GM12878 (cell line): ENCODE results near the gene ANO7. TPM values are rescaled to one million over a fixed set of nuclear protein-coding genes. Genes with fewer than 3 reads are reported as not detected.

Experiments used
- ATAC-seq: fragments of 200-7000 bp; cut with Tn5 transposase; 3 replicates; pipeline ENCODE4 v1.9.1; 2020; ENCODE audit warnings: mild to moderate bottlenecking, moderate library complexity
- BruUV-seq: library from RNA; stranded (reverse); fragments of 400-500 nt; replicated peaks from 2 replicates; lab custom pipeline; 2021; lab: Mats Ljungman, UMichigan
- CTCF ChIA-PET: fragments of 300-600 bp; sonication (Branson Sonifier 250); formaldehyde crosslinking; extraction: SDS; loops from one replicate; lab custom pipeline; 2021; ENCODE audit warnings: inconsistent platforms; lab: Yijun Ruan, JAX
- POLR2A ChIA-PET: fragments of 350-600 bp; formaldehyde crosslinking; extraction: SDS; loops from one replicate; lab custom pipeline; 2021; ENCODE audit warnings: inconsistent platforms; lab: Charles Lee
- RAD21 ChIA-PET: fragments of 300-600 bp; sonication (Branson Sonifier 250); formaldehyde crosslinking; loops from one replicate; lab custom pipeline; 2023; ENCODE audit warnings: antibody characterized with exemption; ENCODE audit not compliant: unreplicated experiment; lab: Charles Lee
- SMC1A ChIA-PET: fragments of 300-600 bp; sonication (Branson Sonifier 250); formaldehyde crosslinking; loops from one replicate; lab custom pipeline; 2023; ENCODE audit not compliant: unreplicated experiment, uncharacterized antibody; lab: Charles Lee
- DNase-seq: peaks from one replicate; pipeline ENCODE4 v3.0.0-alpha.2; 2011; ENCODE audit warnings: low read depth, low spot score
- FAIRE-seq: peaks from 3 replicates; lab custom pipeline; 2011; peaks lifted over from hg19 to GRCh38; lab: Jason Lieb, UNC
- H2AFZ ChIP-seq: 2 replicates; pipeline ENCODE4 v1.6.0; 2011; ENCODE audit warnings: low read depth, low read length, control low read depth; ENCODE audit not compliant: control insufficient read depth
- H3K27ac ChIP-seq: 2 replicates; pipeline ENCODE4 v1.5.1; 2011; ENCODE audit warnings: control low read depth; ENCODE audit not compliant: control insufficient read depth, insufficient read depth
- H3K27me3 ChIP-seq, 2 experiments: replicated peaks in 1 of 2; 2 replicates each; pipeline versions ENCODE4 v1.6.0 to v1.6.1; 2011; ENCODE audit warnings: low read length in 1 of 2; ENCODE audit not compliant: control insufficient read depth in 2 of 2, insufficient read depth in 2 of 2
- H3K36me3 ChIP-seq, 2 experiments: 2 replicates each; pipeline ENCODE4 v1.5.1; 2011; ENCODE audit warnings: low read length in 1 of 2; ENCODE audit not compliant: control insufficient read depth in 2 of 2, insufficient read depth in 2 of 2
- H3K4me1 ChIP-seq: 2 replicates; pipeline ENCODE4 v1.6.1; 2011; ENCODE audit warnings: mild to moderate bottlenecking, low read length, moderate library complexity, mixed read lengths; ENCODE audit not compliant: control insufficient read depth, insufficient read depth
- H3K4me2 ChIP-seq: 2 replicates; pipeline ENCODE4 v1.6.0; 2011; ENCODE audit warnings: control low read depth; ENCODE audit not compliant: control insufficient read depth, insufficient read depth
- H3K4me3 ChIP-seq: fragments of 200-600 bp; sonication (generic); 2 replicates; pipeline ENCODE4 v1.5.1; 2016
- H3K79me2 ChIP-seq: 2 replicates; pipeline ENCODE4 v1.6.0; 2011; ENCODE audit warnings: low read length; ENCODE audit not compliant: control insufficient read depth, insufficient read depth
- H3K9ac ChIP-seq: 2 replicates; pipeline ENCODE4 v1.8.0; 2011; ENCODE audit warnings: low read length, control low read depth, mixed read lengths; ENCODE audit not compliant: control insufficient read depth, insufficient read depth
- H3K9me3 ChIP-seq: replicated peaks from 3 replicates; pipeline ENCODE4 v1.5.1; 2011; ENCODE audit warnings: mild to moderate bottlenecking, low read length; ENCODE audit not compliant: control insufficient read depth, insufficient read depth
- H4K20me1 ChIP-seq: 2 replicates; pipeline ENCODE4 v1.6.0; 2011; ENCODE audit not compliant: control insufficient read depth, insufficient read depth
- FOXK2 ChIP-seq: fragments of 450-650 bp; IDR thresholded peaks from 2 replicates; pipeline ENCODE4 v1.6.1; 2017; ENCODE audit warnings: mild to moderate bottlenecking, moderate library complexity
- FOXM1 ChIP-seq: IDR thresholded peaks from 2 replicates; pipeline ENCODE4 v1.6.1; 2012; ENCODE audit warnings: low read depth, mild to moderate bottlenecking, inconsistent platforms, low read length, moderate library complexity
- HDAC6 ChIP-seq: fragments of 200-600 bp; sonication (generic); IDR thresholded peaks from one replicate; pipeline ENCODE4 v1.8.0; 2017; ENCODE audit warnings: antibody characterized with exemption; ENCODE audit not compliant: unreplicated experiment
- RELA ChIP-seq: fragments of 450-650 bp; IDR thresholded peaks from 2 replicates; pipeline ENCODE4 v1.8.0; 2014; ENCODE audit warnings: borderline replicate concordance; ENCODE audit not compliant: partially characterized antibody
- SIX5 ChIP-seq: IDR thresholded peaks from 2 replicates; pipeline ENCODE4 v1.6.1; 2011; ENCODE audit warnings: mild to moderate bottlenecking, low read depth, low read length, moderate library complexity; ENCODE audit not compliant: severe bottlenecking
- TARDBP ChIP-seq: IDR thresholded peaks from 2 replicates; pipeline ENCODE4 v1.6.1; 2016; ENCODE audit warnings: borderline replicate concordance
- TCF7 ChIP-seq: IDR thresholded peaks from 2 replicates; pipeline ENCODE4 v1.6.1; 2014; ENCODE audit warnings: antibody characterized with exemption, borderline replicate concordance
- WGBS: methylation state at CpG from one replicate; pipeline ENCODE4 v1.1.6; 2016; ENCODE audit warnings: low lambda C conversion rate; ENCODE audit not compliant: insufficient replicate concordance, insufficient coverage; ENCODE audit errors: missing lambda C conversion rate; 5-methylcytosine and 5-hydroxymethylcytosine counted together
- in situ Hi-C: fragments of 300-500 bp; cut with MboI; formaldehyde crosslinking; loops from 9 replicates; pipeline ENCODE4 v1.14.3; 2018; ENCODE audit warnings: mixed read lengths
- intact Hi-C: fragments of 100-400 bp; cut with micrococcal nuclease; formaldehyde crosslinking; loops from one replicate; pipeline ENCODE4 v1.14.2; 2022; ENCODE audit not compliant: unreplicated experiment
- polyA plus RNA-seq, 11 experiments: library from polyadenylated mRNA; depleted of rRNA in 4 of 11; unstranded in 6 of 11; stranded (reverse) in 5 of 11; fragments of >200 nt; fragmentation: Nextera tagmentation in 4 of 11; fragmentation: Illumina TruSeq in 1 of 11; extraction: Ambion mirVana in 4 of 11; extraction: Trizol in 1 of 11; gene quantifications; 1 replicate in 1 of 11; 2 replicates in 10 of 11; pipeline versions ENCODE4 v1.2.1 to v1.2.3, GENCODE V29; 2011 to 2016; ENCODE audit warnings: inconsistent platforms in 2 of 11, missing spikeins in 2 of 11, low read depth in 1 of 11
- total RNA-seq, 4 experiments: library from RNA; depleted of rRNA in 3 of 4; stranded (reverse); fragments of >200 nt in 3 of 4; fragmentation: Illumina TruSeq in 1 of 4; extraction: Trizol in 1 of 4; gene quantifications; 2 replicates each; pipeline versions ENCODE4 v1.2.1 to v1.2.3, GENCODE V29; 2013 to 2021
- TF ChIP-seq, protein P1 (sequence below): fragments of 450-650 bp; IDR thresholded peaks from 2 replicates; pipeline ENCODE4 v1.6.1; 2017; ENCODE audit warnings: borderline replicate concordance
- TF ChIP-seq, protein P2 (sequence below): IDR thresholded peaks from 2 replicates; pipeline ENCODE4 v1.6.1; 2012; ENCODE audit warnings: low read length, inconsistent platforms
- TF ChIP-seq, protein P3 (sequence below): fragments of 450-650 bp; IDR thresholded peaks from 2 replicates; pipeline ENCODE4 v1.6.1; 2017; ENCODE audit warnings: low read depth, mild to moderate bottlenecking, moderate library complexity
- TF ChIP-seq, protein P4 (sequence below): IDR thresholded peaks from 2 replicates; pipeline ENCODE4 v1.6.1; 2012; ENCODE audit warnings: low read depth, low read length, improper control_type of control experiment
- TF ChIP-seq, protein P5 (sequence below): IDR thresholded peaks from 2 replicates; pipeline ENCODE4 v1.6.1; 2012; ENCODE audit warnings: improper control_type of control experiment, low read depth, low read length; ENCODE audit not compliant: insufficient replicate concordance

Gene ANO7
- total and polyA plus RNA-seq, 10 of the 15 experiments (the other 5 are each of a cell fraction or from before 2014, with no cell fraction given): 0.08 to 1.4 (median 0.44) TPM

DNA sequence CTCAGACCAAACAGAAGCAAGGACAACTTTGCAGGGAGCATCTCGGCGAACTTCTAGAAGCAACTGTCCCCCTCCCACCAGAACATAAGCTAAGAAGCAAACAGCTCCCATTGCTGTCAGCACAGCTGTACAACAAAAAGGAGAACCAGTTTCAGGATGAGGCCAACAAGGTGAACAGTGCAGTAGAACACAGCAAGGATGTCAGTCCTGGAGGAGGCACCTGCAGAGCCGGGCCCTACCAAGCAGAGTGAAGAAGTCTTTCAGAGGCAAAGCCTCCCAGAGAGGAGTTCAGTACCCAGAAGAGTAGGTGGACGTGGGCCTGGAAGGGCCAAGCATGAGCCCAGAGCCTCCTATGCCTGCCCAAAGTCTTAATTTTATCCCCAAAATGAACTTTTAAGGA, 40.2 kb upstream of the ANO7 start:
- peaks cover 46% of the 10 kb centered on the region for H3K79me2 ChIP-seq
- H3K4me3 ChIP-seq: peak overlapping the region; percentile 74
- DNase-seq (no peak), FAIRE-seq (peak; percentile 89), ATAC-seq (no peak)
- in situ Hi-C loops (no loop called here), intact Hi-C loops (loop anchor here (2.0 to 10.0 kb wide), 3 partner anchors 21 to 63 kb away; partner anchors contain the start of gene MTERF4)
- H2AFZ ChIP-seq: peak overlapping the region; percentile 17; the same call in 1 of the 2 replicates
- H3K9ac ChIP-seq: peak overlapping the region; percentile 76
- BruUV-seq: TSS peak; percentile 57
- H3K4me2 ChIP-seq: peak overlapping the region; percentile 90
- CTCF ChIA-PET: interaction anchor here (1.0 to 1.2 kb wide), 2 partner anchors 49 to 70 kb away, joined by 3 to 4 read pairs; no protein-coding TSS in a partner anchor
- H4K20me1 ChIP-seq: no peaks in the 10 kb centered on the region
- SMC1A ChIA-PET: interaction anchor here (0.9 to 6.2 kb wide), 7 partner anchors 19 to 210 kb away, joined by 3 to 45 read pairs (median 5); partner anchors contain the start of gene MTERF4
- peaks cover 23% of the 10 kb centered on the region for H3K4me1 ChIP-seq
- H3K9me3 ChIP-seq: no peaks in the 10 kb centered on the region
- 51% methylated on average over 4 of the region's 4 CpGs for WGBS
- 0 out of 4 replicates have a peak, but pooled peaks cover 0 to 2% of the 10 kb centered on the region in 2 experiments for H3K36me3 ChIP-seq
- POLR2A ChIA-PET: interaction anchor here (0.6 to 2.9 kb wide), 3 partner anchors 18 to 314 kb away, joined by 3 to 16 read pairs (median 9); no protein-coding TSS in a partner anchor
- H3K27ac ChIP-seq: 0 out of 2 replicates have a peak overlapping the region, but pooled peaks have one; percentile 13
- RAD21 ChIA-PET: interaction anchor here (1.0 to 3.7 kb wide), 4 partner anchors 35 to 70 kb away, joined by 3 to 26 read pairs (median 10); no protein-coding TSS in a partner anchor
- no peaks in the 10 kb centered on the region for H3K27me3 ChIP-seq
- TF ChIP-seq FOXK2 (no peak), RELA (no peak), FOXM1 (no peak), SIX5 (no peak), HDAC6 (no peak), TARDBP (no peak), TCF7 (no peak)
- TF ChIP-seq, protein P1, sequence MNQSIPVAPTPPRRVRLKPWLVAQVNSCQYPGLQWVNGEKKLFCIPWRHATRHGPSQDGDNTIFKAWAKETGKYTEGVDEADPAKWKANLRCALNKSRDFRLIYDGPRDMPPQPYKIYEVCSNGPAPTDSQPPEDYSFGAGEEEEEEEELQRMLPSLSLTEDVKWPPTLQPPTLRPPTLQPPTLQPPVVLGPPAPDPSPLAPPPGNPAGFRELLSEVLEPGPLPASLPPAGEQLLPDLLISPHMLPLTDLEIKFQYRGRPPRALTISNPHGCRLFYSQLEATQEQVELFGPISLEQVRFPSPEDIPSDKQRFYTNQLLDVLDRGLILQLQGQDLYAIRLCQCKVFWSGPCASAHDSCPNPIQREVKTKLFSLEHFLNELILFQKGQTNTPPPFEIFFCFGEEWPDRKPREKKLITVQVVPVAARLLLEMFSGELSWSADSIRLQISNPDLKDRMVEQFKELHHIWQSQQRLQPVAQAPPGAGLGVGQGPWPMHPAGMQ: no peak
- TF ChIP-seq, protein P2, sequence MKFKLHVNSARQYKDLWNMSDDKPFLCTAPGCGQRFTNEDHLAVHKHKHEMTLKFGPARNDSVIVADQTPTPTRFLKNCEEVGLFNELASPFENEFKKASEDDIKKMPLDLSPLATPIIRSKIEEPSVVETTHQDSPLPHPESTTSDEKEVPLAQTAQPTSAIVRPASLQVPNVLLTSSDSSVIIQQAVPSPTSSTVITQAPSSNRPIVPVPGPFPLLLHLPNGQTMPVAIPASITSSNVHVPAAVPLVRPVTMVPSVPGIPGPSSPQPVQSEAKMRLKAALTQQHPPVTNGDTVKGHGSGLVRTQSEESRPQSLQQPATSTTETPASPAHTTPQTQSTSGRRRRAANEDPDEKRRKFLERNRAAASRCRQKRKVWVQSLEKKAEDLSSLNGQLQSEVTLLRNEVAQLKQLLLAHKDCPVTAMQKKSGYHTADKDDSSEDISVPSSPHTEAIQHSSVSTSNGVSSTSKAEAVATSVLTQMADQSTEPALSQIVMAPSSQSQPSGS: no peak
- TF ChIP-seq, protein P3, sequence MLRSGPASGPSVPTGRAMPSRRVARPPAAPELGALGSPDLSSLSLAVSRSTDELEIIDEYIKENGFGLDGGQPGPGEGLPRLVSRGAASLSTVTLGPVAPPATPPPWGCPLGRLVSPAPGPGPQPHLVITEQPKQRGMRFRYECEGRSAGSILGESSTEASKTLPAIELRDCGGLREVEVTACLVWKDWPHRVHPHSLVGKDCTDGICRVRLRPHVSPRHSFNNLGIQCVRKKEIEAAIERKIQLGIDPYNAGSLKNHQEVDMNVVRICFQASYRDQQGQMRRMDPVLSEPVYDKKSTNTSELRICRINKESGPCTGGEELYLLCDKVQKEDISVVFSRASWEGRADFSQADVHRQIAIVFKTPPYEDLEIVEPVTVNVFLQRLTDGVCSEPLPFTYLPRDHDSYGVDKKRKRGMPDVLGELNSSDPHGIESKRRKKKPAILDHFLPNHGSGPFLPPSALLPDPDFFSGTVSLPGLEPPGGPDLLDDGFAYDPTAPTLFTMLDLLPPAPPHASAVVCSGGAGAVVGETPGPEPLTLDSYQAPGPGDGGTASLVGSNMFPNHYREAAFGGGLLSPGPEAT: no peak
- TF ChIP-seq, protein P4, sequence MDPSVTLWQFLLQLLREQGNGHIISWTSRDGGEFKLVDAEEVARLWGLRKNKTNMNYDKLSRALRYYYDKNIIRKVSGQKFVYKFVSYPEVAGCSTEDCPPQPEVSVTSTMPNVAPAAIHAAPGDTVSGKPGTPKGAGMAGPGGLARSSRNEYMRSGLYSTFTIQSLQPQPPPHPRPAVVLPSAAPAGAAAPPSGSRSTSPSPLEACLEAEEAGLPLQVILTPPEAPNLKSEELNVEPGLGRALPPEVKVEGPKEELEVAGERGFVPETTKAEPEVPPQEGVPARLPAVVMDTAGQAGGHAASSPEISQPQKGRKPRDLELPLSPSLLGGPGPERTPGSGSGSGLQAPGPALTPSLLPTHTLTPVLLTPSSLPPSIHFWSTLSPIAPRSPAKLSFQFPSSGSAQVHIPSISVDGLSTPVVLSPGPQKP: no peak
- TF ChIP-seq, protein P5, sequence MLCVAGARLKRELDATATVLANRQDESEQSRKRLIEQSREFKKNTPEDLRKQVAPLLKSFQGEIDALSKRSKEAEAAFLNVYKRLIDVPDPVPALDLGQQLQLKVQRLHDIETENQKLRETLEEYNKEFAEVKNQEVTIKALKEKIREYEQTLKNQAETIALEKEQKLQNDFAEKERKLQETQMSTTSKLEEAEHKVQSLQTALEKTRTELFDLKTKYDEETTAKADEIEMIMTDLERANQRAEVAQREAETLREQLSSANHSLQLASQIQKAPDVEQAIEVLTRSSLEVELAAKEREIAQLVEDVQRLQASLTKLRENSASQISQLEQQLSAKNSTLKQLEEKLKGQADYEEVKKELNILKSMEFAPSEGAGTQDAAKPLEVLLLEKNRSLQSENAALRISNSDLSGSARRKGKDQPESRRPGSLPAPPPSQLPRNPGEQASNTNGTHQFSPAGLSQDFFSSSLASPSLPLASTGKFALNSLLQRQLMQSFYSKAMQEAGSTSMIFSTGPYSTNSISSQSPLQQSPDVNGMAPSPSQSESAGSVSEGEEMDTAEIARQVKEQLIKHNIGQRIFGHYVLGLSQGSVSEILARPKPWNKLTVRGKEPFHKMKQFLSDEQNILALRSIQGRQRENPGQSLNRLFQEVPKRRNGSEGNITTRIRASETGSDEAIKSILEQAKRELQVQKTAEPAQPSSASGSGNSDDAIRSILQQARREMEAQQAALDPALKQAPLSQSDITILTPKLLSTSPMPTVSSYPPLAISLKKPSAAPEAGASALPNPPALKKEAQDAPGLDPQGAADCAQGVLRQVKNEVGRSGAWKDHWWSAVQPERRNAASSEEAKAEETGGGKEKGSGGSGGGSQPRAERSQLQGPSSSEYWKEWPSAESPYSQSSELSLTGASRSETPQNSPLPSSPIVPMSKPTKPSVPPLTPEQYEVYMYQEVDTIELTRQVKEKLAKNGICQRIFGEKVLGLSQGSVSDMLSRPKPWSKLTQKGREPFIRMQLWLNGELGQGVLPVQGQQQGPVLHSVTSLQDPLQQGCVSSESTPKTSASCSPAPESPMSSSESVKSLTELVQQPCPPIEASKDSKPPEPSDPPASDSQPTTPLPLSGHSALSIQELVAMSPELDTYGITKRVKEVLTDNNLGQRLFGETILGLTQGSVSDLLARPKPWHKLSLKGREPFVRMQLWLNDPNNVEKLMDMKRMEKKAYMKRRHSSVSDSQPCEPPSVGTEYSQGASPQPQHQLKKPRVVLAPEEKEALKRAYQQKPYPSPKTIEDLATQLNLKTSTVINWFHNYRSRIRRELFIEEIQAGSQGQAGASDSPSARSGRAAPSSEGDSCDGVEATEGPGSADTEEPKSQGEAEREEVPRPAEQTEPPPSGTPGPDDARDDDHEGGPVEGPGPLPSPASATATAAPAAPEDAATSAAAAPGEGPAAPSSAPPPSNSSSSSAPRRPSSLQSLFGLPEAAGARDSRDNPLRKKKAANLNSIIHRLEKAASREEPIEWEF: no peak
